ENCODE results near the gene RAB6B.
"Not testable (repeated sequence)": the region's sequence is repeated elsewhere in the genome, so short reads cannot be mapped to it uniquely, and the experiment has no call there.

Gene RAB6B

DNA sequence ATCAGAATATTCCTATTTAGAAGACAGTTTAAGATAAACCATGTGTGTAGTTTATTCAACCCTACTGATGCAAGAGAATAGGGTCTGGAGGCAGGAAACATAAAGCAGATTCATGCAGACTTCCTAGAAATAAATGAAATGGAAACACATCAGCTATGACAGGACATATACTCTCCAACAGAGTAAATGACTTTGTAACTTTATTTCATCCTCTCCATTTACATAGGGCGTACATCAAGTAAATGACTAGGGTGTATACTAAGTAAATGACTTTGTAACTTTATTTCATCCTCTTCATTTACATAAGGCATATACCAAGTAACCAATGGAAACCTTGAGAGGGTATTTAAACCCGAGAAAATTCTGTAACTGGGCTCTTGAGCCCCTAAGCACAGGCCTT is 107.7 kb downstream of the RAB6B start:
- Histone ChIP-seq H3K4me3 (ENCODE audit: severe bottlenecking) (no peak overlapping the region), H3K27ac (ENCODE audit: poor library complexity, severe bottlenecking) (no peak overlapping the region), H3K27me3 (ENCODE audit: insufficient read depth, poor library complexity, severe bottlenecking) (peaks cover 8% of the 10 kb centered on the region), H3K4me1 (ENCODE audit: insufficient read depth, poor library complexity, severe bottlenecking) (no peaks in the 10 kb centered on the region), H3K9me3 (ENCODE audit: severe bottlenecking) (peaks cover 12% of the 10 kb centered on the region), H3K36me3 (ENCODE audit: low read depth) (no peaks in the 10 kb centered on the region)
- DNase-seq (ENCODE audit: low spot score) (no peak), ATAC-seq (ENCODE audit: low read depth) (no peak)
- TF ChIP-seq, protein P1, sequence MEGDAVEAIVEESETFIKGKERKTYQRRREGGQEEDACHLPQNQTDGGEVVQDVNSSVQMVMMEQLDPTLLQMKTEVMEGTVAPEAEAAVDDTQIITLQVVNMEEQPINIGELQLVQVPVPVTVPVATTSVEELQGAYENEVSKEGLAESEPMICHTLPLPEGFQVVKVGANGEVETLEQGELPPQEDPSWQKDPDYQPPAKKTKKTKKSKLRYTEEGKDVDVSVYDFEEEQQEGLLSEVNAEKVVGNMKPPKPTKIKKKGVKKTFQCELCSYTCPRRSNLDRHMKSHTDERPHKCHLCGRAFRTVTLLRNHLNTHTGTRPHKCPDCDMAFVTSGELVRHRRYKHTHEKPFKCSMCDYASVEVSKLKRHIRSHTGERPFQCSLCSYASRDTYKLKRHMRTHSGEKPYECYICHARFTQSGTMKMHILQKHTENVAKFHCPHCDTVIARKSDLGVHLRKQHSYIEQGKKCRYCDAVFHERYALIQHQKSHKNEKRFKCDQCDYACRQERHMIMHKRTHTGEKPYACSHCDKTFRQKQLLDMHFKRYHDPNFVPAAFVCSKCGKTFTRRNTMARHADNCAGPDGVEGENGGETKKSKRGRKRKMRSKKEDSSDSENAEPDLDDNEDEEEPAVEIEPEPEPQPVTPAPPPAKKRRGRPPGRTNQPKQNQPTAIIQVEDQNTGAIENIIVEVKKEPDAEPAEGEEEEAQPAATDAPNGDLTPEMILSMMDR (IDR thresholded peaks at IDR 0.05; ENCODE audit: poor library complexity, severe bottlenecking): no peak

- Histone ChIP-seq H3K27ac (ENCODE audit: poor library complexity, severe bottlenecking) (no peak overlapping the region), H3K36me3 (ENCODE audit: low read depth) (no peaks in the 10 kb centered on the region), H3K4me3 (ENCODE audit: severe bottlenecking) (no peak overlapping the region), H3K27me3 (ENCODE audit: insufficient read depth, poor library complexity, severe bottlenecking) (peaks cover 16% of the 10 kb centered on the region), H3K9me3 (ENCODE audit: severe bottlenecking) (no peaks in the 10 kb centered on the region), H3K4me1 (ENCODE audit: insufficient read depth, poor library complexity, severe bottlenecking) (no peaks in the 10 kb centered on the region)
- DNase-seq (ENCODE audit: low spot score): no peak
- TF ChIP-seq, protein P1 (IDR thresholded peaks at IDR 0.05; ENCODE audit: poor library complexity, severe bottlenecking): no peak
- no peak for ATAC-seq (ENCODE audit: low read depth)
Measured at GRCh38 chr3:133783762-133784161, 111.9 kb downstream of the RAB6B start.

DNA sequence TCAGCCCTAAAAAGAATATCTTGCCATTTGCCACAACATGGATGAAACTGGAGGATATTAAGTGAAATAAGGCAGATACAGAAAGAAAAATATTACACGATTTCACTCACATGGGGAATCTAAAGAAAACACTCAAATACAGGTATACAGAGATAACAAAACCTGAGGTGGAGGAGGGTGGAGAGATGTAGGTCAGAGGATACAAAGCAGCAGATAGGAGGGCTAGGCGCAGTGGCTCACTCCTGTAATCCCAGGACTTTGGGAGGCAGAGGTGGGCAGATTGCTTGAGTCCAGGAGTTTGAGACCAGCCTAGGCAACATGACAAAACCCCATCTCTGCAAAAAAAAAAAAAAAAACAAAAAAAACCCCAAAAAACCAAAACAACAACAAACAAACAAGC is 113.2 kb downstream of the RAB6B start:
- TF ChIP-seq, protein P1 (IDR thresholded peaks at IDR 0.05; ENCODE audit: poor library complexity, severe bottlenecking): no peak
- ATAC-seq (ENCODE audit: low read depth) (no peak), DNase-seq (ENCODE audit: low spot score) (no peak)
- Histone ChIP-seq H3K27ac (ENCODE audit: poor library complexity, severe bottlenecking) (no peak overlapping the region), H3K4me3 (ENCODE audit: severe bottlenecking) (no peak overlapping the region), H3K27me3 (ENCODE audit: insufficient read depth, poor library complexity, severe bottlenecking) (peaks cover 16% of the 10 kb centered on the region), H3K4me1 (ENCODE audit: insufficient read depth, poor library complexity, severe bottlenecking) (no peaks in the 10 kb centered on the region), H3K36me3 (ENCODE audit: low read depth) (no peaks in the 10 kb centered on the region), H3K9me3 (ENCODE audit: severe bottlenecking) (no peaks in the 10 kb centered on the region)

- no peaks in the 10 kb centered on the region for H3K4me1 ChIP-seq (ENCODE audit: insufficient read depth, poor library complexity, severe bottlenecking)
- TF ChIP-seq, protein P1 (IDR thresholded peaks at IDR 0.05; ENCODE audit: poor library complexity, severe bottlenecking): no peak
- peaks cover 16% of the 10 kb centered on the region for H3K27me3 ChIP-seq (ENCODE audit: insufficient read depth, poor library complexity, severe bottlenecking)
- H3K36me3 ChIP-seq (ENCODE audit: low read depth): no peaks in the 10 kb centered on the region
- DNase-seq (ENCODE audit: low spot score) (no peak), ATAC-seq (ENCODE audit: low read depth) (no peak)
- no peak overlapping the region for H3K27ac ChIP-seq (ENCODE audit: poor library complexity, severe bottlenecking)
- no peaks in the 10 kb centered on the region for H3K9me3 ChIP-seq (ENCODE audit: severe bottlenecking)
- no peak overlapping the region for H3K4me3 ChIP-seq (ENCODE audit: severe bottlenecking)
Measured at GRCh38 chr3:133781570-133781969, 114.1 kb downstream of the RAB6B start.

- peaks cover 16% of the 10 kb centered on the region for H3K27me3 ChIP-seq (ENCODE audit: insufficient read depth, poor library complexity, severe bottlenecking)
- H3K36me3 ChIP-seq (ENCODE audit: low read depth); H3K4me3 ChIP-seq (ENCODE audit: severe bottlenecking); H3K4me1 ChIP-seq (ENCODE audit: insufficient read depth, poor library complexity, severe bottlenecking); H3K27ac ChIP-seq (ENCODE audit: poor library complexity, severe bottlenecking); DNase-seq (ENCODE audit: low spot score); ATAC-seq (ENCODE audit: low read depth); H3K9me3 ChIP-seq (ENCODE audit: severe bottlenecking): not testable (repeated sequence)
Measured at GRCh38 chr3:133780756-133781155, 114.9 kb downstream of the RAB6B start.
